ENCODE measurements around the gene SFXN5.

The SFXN5 gene

GRCh38 chr2:73022024-73022568 lies 49.4 kb downstream of the SFXN5 start:
- Histone ChIP-seq H3K4me1 (no peaks in the 10 kb centered on the region), H3K27me3 (no peaks in the 10 kb centered on the region), H3K36me3 (no peaks in the 10 kb centered on the region), H3K4me3 (ENCODE audit: low read depth, low read length) (no peak overlapping the region), H3K9me3 (no peaks in the 10 kb centered on the region)
- DNase-seq: no peak
- TF ChIP-seq CTCF (IDR thresholded peaks at IDR 0.05; ENCODE audit: low read depth, low read length): no peak

GRCh38 chr2:73021371-73022010 lies 50.0 kb downstream of the SFXN5 start:
- Histone ChIP-seq H3K9me3 (no peaks in the 10 kb centered on the region), H3K36me3 (no peaks in the 10 kb centered on the region), H3K4me1 (no peaks in the 10 kb centered on the region), H3K27me3 (no peaks in the 10 kb centered on the region), H3K4me3 (ENCODE audit: low read depth, low read length) (no peak overlapping the region)
- TF ChIP-seq CTCF (IDR thresholded peaks at IDR 0.05; ENCODE audit: low read depth, low read length): no peak
- no peak for DNase-seq

- no peak for DNase-seq
- H3K9me3 ChIP-seq: no peaks in the 10 kb centered on the region
These were observed 50.7 kb downstream of the SFXN5 start for GRCh38 chr2:73020657-73021370.

GRCh38 chr2:73020306-73020656 lies 51.2 kb downstream of the SFXN5 start:
- Histone ChIP-seq H3K4me1 (no peaks in the 10 kb centered on the region), H3K9me3 (no peaks in the 10 kb centered on the region), H3K4me3 (ENCODE audit: low read depth, low read length) (no peak overlapping the region), H3K36me3 (no peaks in the 10 kb centered on the region), H3K27me3 (no peaks in the 10 kb centered on the region)
- DNase-seq: no peak
- TF ChIP-seq CTCF (IDR thresholded peaks at IDR 0.05; ENCODE audit: low read depth, low read length): no peak

More at GRCh38 chr2:73020657-73021370, 50.7 kb downstream of the SFXN5 start:
- Histone ChIP-seq H3K4me3 (ENCODE audit: low read depth, low read length) (no peak overlapping the region), H3K36me3 (no peaks in the 10 kb centered on the region), H3K27me3 (no peaks in the 10 kb centered on the region), H3K4me1 (no peaks in the 10 kb centered on the region)
- no peak for TF ChIP-seq CTCF (IDR thresholded peaks at IDR 0.05; ENCODE audit: low read depth, low read length)

- Histone ChIP-seq H3K4me3 (ENCODE audit: low read depth, low read length) (no peak overlapping the region), H3K9me3 (no peaks in the 10 kb centered on the region), H3K36me3 (no peaks in the 10 kb centered on the region), H3K27me3 (no peaks in the 10 kb centered on the region), H3K4me1 (no peaks in the 10 kb centered on the region)
- no peak for DNase-seq
- no peak for TF ChIP-seq CTCF (IDR thresholded peaks at IDR 0.05; ENCODE audit: low read depth, low read length)
These were observed 53.2 kb downstream of the SFXN5 start for GRCh38 chr2:73018188-73018825.

Measured in BE2C (cell line).